H9 (cell line): Measurements from ENCODE around the gene YWHAQ. TPM values are rescaled to one million over a fixed set of nuclear protein-coding genes. Genes with fewer than 3 reads are reported as not detected.

ENCODE experiments used
- DNase-seq: peaks from one replicate; pipeline ENCODE4 v3.0.0-alpha.2; 2017
- H2AFZ ChIP-seq: one replicate; pipeline ENCODE4 v1.6.1; 2013; ENCODE audit warnings: mild to moderate bottlenecking, low read length, control low read depth, moderate library complexity
- H2AK5ac ChIP-seq: 2 replicates; pipeline ENCODE4 v1.6.1; 2013; ENCODE audit warnings: low read length, control low read depth, mixed read lengths; ENCODE audit not compliant: insufficient read length
- H2BK120ac ChIP-seq: one replicate; pipeline ENCODE4 v1.6.1; 2013; ENCODE audit warnings: low read depth, mild to moderate bottlenecking, low read length, control low read depth, inconsistent platforms; ENCODE audit not compliant: poor library complexity, severe bottlenecking
- H2BK12ac ChIP-seq: 2 replicates; pipeline ENCODE4 v1.6.1; 2013; ENCODE audit warnings: low read length, control low read depth, mixed read lengths, low read depth; ENCODE audit not compliant: insufficient read length
- H2BK15ac ChIP-seq: 2 replicates; pipeline ENCODE4 v1.6.1; 2013; ENCODE audit warnings: low read depth, low read length, control low read depth
- H2BK20ac ChIP-seq: one replicate; pipeline ENCODE4 v1.6.1; 2013; ENCODE audit warnings: low read depth, mild to moderate bottlenecking, low read length, control low read depth, inconsistent platforms; ENCODE audit not compliant: poor library complexity, severe bottlenecking
- H2BK5ac ChIP-seq: 2 replicates; pipeline ENCODE4 v1.6.1; 2013; ENCODE audit warnings: low read length, control low read depth, mixed read lengths; ENCODE audit not compliant: insufficient read length
- H3K14ac ChIP-seq: 2 replicates; pipeline ENCODE4 v1.6.1; 2013; ENCODE audit warnings: low read length, control low read depth; ENCODE audit not compliant: insufficient read depth
- H3K18ac ChIP-seq: 2 replicates; pipeline ENCODE4 v1.6.1; 2013; ENCODE audit warnings: low read depth, mild to moderate bottlenecking, mixed read lengths, low read length, control low read depth; ENCODE audit not compliant: insufficient read length
- H3K23ac ChIP-seq: 2 replicates; pipeline ENCODE4 v1.6.1; 2013; ENCODE audit warnings: low read length, control low read depth, mixed read lengths, low read depth; ENCODE audit not compliant: insufficient read length
- H3K23me2 ChIP-seq: 2 replicates; pipeline ENCODE4 v1.6.1; 2013; ENCODE audit warnings: low read depth, mild to moderate bottlenecking, mixed read lengths, low read length, control low read depth; ENCODE audit not compliant: insufficient read length, poor library complexity, severe bottlenecking
- H3K27ac ChIP-seq: 2 replicates; pipeline ENCODE4 v1.5.1; 2013; ENCODE audit warnings: low read length, control low read depth, mixed read lengths, low read depth; ENCODE audit not compliant: insufficient read length
- H3K27me3 ChIP-seq: 2 replicates; pipeline ENCODE4 v1.6.1; 2013; ENCODE audit warnings: low read length, control low read depth, inconsistent platforms; ENCODE audit not compliant: insufficient read depth
- H3K4ac ChIP-seq: 2 replicates; pipeline ENCODE4 v1.6.1; 2013; ENCODE audit warnings: low read depth, mild to moderate bottlenecking, control low read depth, inconsistent platforms, low read length, moderate library complexity
- H3K4me1 ChIP-seq: 2 replicates; pipeline ENCODE4 v1.6.1; 2013; ENCODE audit warnings: low read length, control low read depth, inconsistent platforms; ENCODE audit not compliant: insufficient read depth
- H3K4me2 ChIP-seq: 2 replicates; pipeline ENCODE4 v1.6.1; 2013; ENCODE audit warnings: low read length, control low read depth, mixed read lengths; ENCODE audit not compliant: insufficient read length, insufficient read depth
- H3K56ac ChIP-seq: 2 replicates; pipeline ENCODE4 v1.6.1; 2013; ENCODE audit warnings: low read depth, mild to moderate bottlenecking, mixed read lengths, low read length, control low read depth; ENCODE audit not compliant: insufficient read length
- H3K79me1 ChIP-seq: 2 replicates; pipeline ENCODE4 v1.6.1; 2013; ENCODE audit warnings: low read depth, mild to moderate bottlenecking, moderate library complexity, low read length, control low read depth, inconsistent platforms; ENCODE audit not compliant: insufficient read depth, poor library complexity, severe bottlenecking
- H3K79me2 ChIP-seq: 2 replicates; pipeline ENCODE4 v1.6.1; 2013; ENCODE audit warnings: low read length, control low read depth, inconsistent platforms; ENCODE audit not compliant: insufficient read depth
- H3K9ac ChIP-seq: 2 replicates; pipeline ENCODE4 v1.6.1; 2013; ENCODE audit warnings: low read length, control low read depth, mixed read lengths; ENCODE audit not compliant: insufficient read length; ENCODE audit errors: extremely low read depth
- H3K9me3 ChIP-seq: one replicate; pipeline ENCODE4 v1.6.1; 2013; ENCODE audit warnings: low read depth, low read length, inconsistent platforms; ENCODE audit not compliant: control insufficient read depth
- H3T11ph ChIP-seq: one replicate; pipeline ENCODE4 v1.6.1; 2013; ENCODE audit warnings: mild to moderate bottlenecking, low read length, control low read depth, inconsistent platforms
- H4K20me1 ChIP-seq: one replicate; pipeline ENCODE4 v1.6.1; 2013; ENCODE audit not compliant: control insufficient read depth, insufficient read length, insufficient read depth
- H4K5ac ChIP-seq: 2 replicates; pipeline ENCODE4 v1.6.1; 2013; ENCODE audit warnings: low read depth, mild to moderate bottlenecking, mixed read lengths, low read length, control low read depth; ENCODE audit not compliant: insufficient read length
- H4K8ac ChIP-seq: replicated peaks from 2 replicates; pipeline ENCODE4 v1.6.1; 2013; ENCODE audit warnings: low read length, control low read depth, mixed read lengths, low read depth; ENCODE audit not compliant: insufficient read length
- H4K91ac ChIP-seq: 2 replicates; pipeline ENCODE4 v1.6.1; 2013; ENCODE audit warnings: low read depth, mild to moderate bottlenecking, moderate library complexity, mixed read lengths, low read length, control low read depth; ENCODE audit not compliant: insufficient read length
- H3K27ac Mint-ChIP-seq, 3 experiments: 2 replicates in 2 of 3; 3 replicates in 1 of 3; pipeline ENCODE4 v1.8.0; 2020 to 2021; ENCODE audit warnings: mixed read lengths in 3 of 3, mild to moderate bottlenecking in 1 of 3, moderate library complexity in 1 of 3
- H3K27me3 Mint-ChIP-seq: 2 replicates; pipeline ENCODE4 v1.8.0; 2021; ENCODE audit warnings: low read depth, mild to moderate bottlenecking, moderate library complexity, mixed read lengths
- H3K36me3 Mint-ChIP-seq, 3 experiments: 2 replicates in 2 of 3; 3 replicates in 1 of 3; pipeline ENCODE4 v1.8.0; 2020 to 2021; ENCODE audit warnings: low read depth in 3 of 3, mixed read lengths in 3 of 3; ENCODE audit not compliant: insufficient read depth in 1 of 3
- H3K4me1 Mint-ChIP-seq, 2 experiments: 2 replicates each; pipeline ENCODE4 v1.8.0; 2020; ENCODE audit warnings: mixed read lengths in 2 of 2
- H3K4me3 Mint-ChIP-seq, 2 experiments: 2 replicates in 1 of 2; 3 replicates in 1 of 2; pipeline ENCODE4 v1.8.0; 2020 to 2021; ENCODE audit warnings: mild to moderate bottlenecking in 2 of 2, mixed read lengths in 2 of 2, moderate library complexity in 1 of 2
- H3K9me3 Mint-ChIP-seq, 2 experiments: 2 replicates in 1 of 2; 3 replicates in 1 of 2; pipeline ENCODE4 v1.8.0; 2020; ENCODE audit warnings: mild to moderate bottlenecking in 2 of 2, mixed read lengths in 2 of 2, moderate library complexity in 1 of 2
- WGBS: extraction: QIAGEN DNeasy Blood & Tissue Kit; methylation state at CpG from one replicate; pipeline ENCODE4 v1.1.7; 2013; ENCODE audit warnings: missing lambda C conversion rate, low lambda C conversion rate, mixed read lengths; ENCODE audit not compliant: insufficient read length; ENCODE audit errors: extremely low coverage; 5-methylcytosine and 5-hydroxymethylcytosine counted together
- total RNA-seq: library from RNA; stranded (reverse); gene quantifications from 2 replicates; pipeline ENCODE4 v1.2.1, GENCODE V29; 2021
- TF ChIP-seq, protein P1 (sequence below): fragments of 200-600 bp; sonication (generic); conservative IDR thresholded peaks from 3 replicates; pipeline ENCODE4 v1.8.0; 2021; ENCODE audit warnings: antibody characterized with exemption, mild to moderate bottlenecking

The YWHAQ gene
- total RNA-seq, 1 experiment from 2014 or later, result 374 TPM

DNA sequence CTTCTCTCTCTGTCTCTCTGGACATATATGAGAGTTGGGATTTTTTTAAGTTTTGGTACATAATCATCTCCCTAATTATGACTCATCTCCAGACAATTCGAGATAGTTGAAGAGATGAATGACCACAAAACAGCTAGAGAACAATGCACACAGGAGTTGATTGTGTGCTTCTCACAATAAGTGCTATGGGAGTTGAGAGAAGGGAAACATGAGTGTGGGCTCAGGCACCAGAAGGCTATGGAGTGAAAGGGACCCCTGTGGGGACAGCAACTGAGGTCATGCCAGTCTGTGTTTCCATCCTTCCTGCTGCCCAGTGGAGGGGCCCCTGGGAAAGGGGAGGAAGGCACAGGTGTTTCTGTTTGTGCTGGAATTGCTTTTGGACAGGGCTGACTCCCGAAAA is 6.5 kb upstream of the YWHAQ start:
- TF ChIP-seq, protein P1, sequence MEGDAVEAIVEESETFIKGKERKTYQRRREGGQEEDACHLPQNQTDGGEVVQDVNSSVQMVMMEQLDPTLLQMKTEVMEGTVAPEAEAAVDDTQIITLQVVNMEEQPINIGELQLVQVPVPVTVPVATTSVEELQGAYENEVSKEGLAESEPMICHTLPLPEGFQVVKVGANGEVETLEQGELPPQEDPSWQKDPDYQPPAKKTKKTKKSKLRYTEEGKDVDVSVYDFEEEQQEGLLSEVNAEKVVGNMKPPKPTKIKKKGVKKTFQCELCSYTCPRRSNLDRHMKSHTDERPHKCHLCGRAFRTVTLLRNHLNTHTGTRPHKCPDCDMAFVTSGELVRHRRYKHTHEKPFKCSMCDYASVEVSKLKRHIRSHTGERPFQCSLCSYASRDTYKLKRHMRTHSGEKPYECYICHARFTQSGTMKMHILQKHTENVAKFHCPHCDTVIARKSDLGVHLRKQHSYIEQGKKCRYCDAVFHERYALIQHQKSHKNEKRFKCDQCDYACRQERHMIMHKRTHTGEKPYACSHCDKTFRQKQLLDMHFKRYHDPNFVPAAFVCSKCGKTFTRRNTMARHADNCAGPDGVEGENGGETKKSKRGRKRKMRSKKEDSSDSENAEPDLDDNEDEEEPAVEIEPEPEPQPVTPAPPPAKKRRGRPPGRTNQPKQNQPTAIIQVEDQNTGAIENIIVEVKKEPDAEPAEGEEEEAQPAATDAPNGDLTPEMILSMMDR, result no peak
- no peak overlapping the region for H3T11ph ChIP-seq
- H3K4ac ChIP-seq, result no peak overlapping the region
- no peaks in the 10 kb centered on the region; the same call in 1 of the 2 replicates for H3K27me3 ChIP-seq
- peaks cover 55% of the 10 kb centered on the region for H3K27me3 Mint-ChIP-seq
- no peak overlapping the region for H2BK12ac ChIP-seq
- H3K9me3 ChIP-seq, result no peaks in the 10 kb centered on the region
- H4K91ac ChIP-seq, result no peak overlapping the region
- H4K20me1 ChIP-seq, result no peaks in the 10 kb centered on the region
- no peaks in the 10 kb centered on the region for H3K23me2 ChIP-seq
- H2BK20ac ChIP-seq, result no peak overlapping the region
- no peak overlapping the region for H2BK120ac ChIP-seq
- no peak overlapping the region for H2AK5ac ChIP-seq
- H3K4me2 ChIP-seq, result no peak overlapping the region
- no peak for DNase-seq
- H4K8ac ChIP-seq, result no peak overlapping the region
- H3K14ac ChIP-seq, result no peak overlapping the region
- H3K23ac ChIP-seq, result no peak overlapping the region
- H3K56ac ChIP-seq, result no peak overlapping the region
- H3K79me2 ChIP-seq, result no peaks in the 10 kb centered on the region
- H2BK5ac ChIP-seq, result no peak overlapping the region
- no peak overlapping the region for H3K27ac ChIP-seq
- no peaks in the 10 kb centered on the region for H3K79me1 ChIP-seq
- no peak overlapping the region for H3K18ac ChIP-seq
- H3K9ac ChIP-seq, result no peak overlapping the region
- H3K4me1 Mint-ChIP-seq, result peaks cover 8 to 13% of the 10 kb centered on the region in 2 experiments; a peak in 3 of 4 replicates
- no peaks in the 10 kb centered on the region for H3K36me3 Mint-ChIP-seq
- H3K4me3 Mint-ChIP-seq, result no peak overlapping the region
- no CpG with 5 or more reads among the region's 2 CpGs for WGBS
- no peaks in the 10 kb centered on the region for H3K4me1 ChIP-seq
- no peak overlapping the region for H4K5ac ChIP-seq
- no peaks in the 10 kb centered on the region for H3K9me3 Mint-ChIP-seq
- no peak overlapping the region for H2AFZ ChIP-seq
- H2BK15ac ChIP-seq, result no peak overlapping the region
- H3K27ac Mint-ChIP-seq, result no peak overlapping the region
